GM19025 (cell line): ENCODE data around the gene CKMT1B.
A peak's percentile ranks its signal among the peaks of the same experiment; 100 is the strongest.
"Not testable (repeated sequence)": the region's sequence is repeated elsewhere in the genome, so short reads cannot be mapped to it uniquely, and the experiment has no call there.

Experiments used
- ATAC-seq: cut with Tn5 transposase; IDR thresholded peaks from one replicate; pipeline ENCODE4 v1.9.1; 2021; ENCODE audit warnings: mild to moderate bottlenecking, low read depth, moderate library complexity; ENCODE audit not compliant: unreplicated experiment

The CKMT1B gene

GRCh38 chr15:43593328-43594190, at the start of gene CKMT1B:
Gene CKMT1B (plus strand): TSS chr15:43594027. CDS start chr15:43594219, 192 bp downstream.
- ATAC-seq: not testable (repeated sequence)

- no peak for ATAC-seq
Observed at GRCh38 chr15:43544266-43544665, 49.6 kb upstream of the CKMT1B start.

GRCh38 chr15:43545426-43545825, 48.4 kb upstream of the CKMT1B start:
- ATAC-seq: no peak

GRCh38 chr15:43547539-43547938, 46.3 kb upstream of the CKMT1B start:
- ATAC-seq: no peak

GRCh38 chr15:43550527-43551363, 43.1 kb upstream of the CKMT1B start:
- no peak for ATAC-seq

GRCh38 chr15:43552256-43552655, 41.6 kb upstream of the CKMT1B start:
- ATAC-seq: no peak

GRCh38 chr15:43552986-43553385, 40.8 kb upstream of the CKMT1B start:
- ATAC-seq: no peak

GRCh38 chr15:43562753-43563152, 31.1 kb upstream of the CKMT1B start:
- ATAC-seq: not testable (repeated sequence)

- not testable (repeated sequence) for ATAC-seq
Observed at GRCh38 chr15:43563793-43564192, 30.0 kb upstream of the CKMT1B start.

GRCh38 chr15:43566615-43567014, 27.2 kb upstream of the CKMT1B start:
- ATAC-seq: not testable (repeated sequence)

- ATAC-seq: not testable (repeated sequence)
Observed at GRCh38 chr15:43574607-43575006, 19.2 kb upstream of the CKMT1B start.

- peak; percentile 98 for ATAC-seq
Observed at GRCh38 chr15:43589778-43590466, 3.9 kb upstream of the CKMT1B start, which contains the start of gene PPIP5K1. Gene PPIP5K1 (minus strand): TSS chr15:43590208. CDS start chr15:43584504, 5,704 bp downstream.

GRCh38 chr15:43592841-43593240, 986 bp upstream of the CKMT1B start:
- ATAC-seq: not testable (repeated sequence)

GRCh38 chr15:43599131-43599530, 5.3 kb downstream of the CKMT1B start:
- ATAC-seq: not testable (repeated sequence)

GRCh38 chr15:43600200-43600599, 6.4 kb downstream of the CKMT1B start:
- not testable (repeated sequence) for ATAC-seq

- ATAC-seq: not testable (repeated sequence)
Observed at GRCh38 chr15:43602233-43602632, 8.4 kb downstream of the CKMT1B start.

- not testable (repeated sequence) for ATAC-seq
Observed at GRCh38 chr15:43617750-43618149, 23.9 kb downstream of the CKMT1B start.

GRCh38 chr15:43618700-43619099, 24.9 kb downstream of the CKMT1B start, which contains the start of gene STRC:
Gene STRC (minus strand): TSS chr15:43618800. CDS start chr15:43618722, 78 bp downstream.
- not testable (repeated sequence) for ATAC-seq

GRCh38 chr15:43622068-43622799, 28.4 kb downstream of the CKMT1B start:
- ATAC-seq: not testable (repeated sequence)

- ATAC-seq: no peak
Observed at GRCh38 chr15:43625106-43625505, 31.3 kb downstream of the CKMT1B start.
